Measurements from ENCODE around the gene SCARB1. TPM values are rescaled to one million over a fixed set of nuclear protein-coding genes. Genes with fewer than 3 reads are reported as not detected.

SCARB1 gene
- total RNA-seq, 1 donor from 2014 or later, result 20.8 TPM

DNA sequence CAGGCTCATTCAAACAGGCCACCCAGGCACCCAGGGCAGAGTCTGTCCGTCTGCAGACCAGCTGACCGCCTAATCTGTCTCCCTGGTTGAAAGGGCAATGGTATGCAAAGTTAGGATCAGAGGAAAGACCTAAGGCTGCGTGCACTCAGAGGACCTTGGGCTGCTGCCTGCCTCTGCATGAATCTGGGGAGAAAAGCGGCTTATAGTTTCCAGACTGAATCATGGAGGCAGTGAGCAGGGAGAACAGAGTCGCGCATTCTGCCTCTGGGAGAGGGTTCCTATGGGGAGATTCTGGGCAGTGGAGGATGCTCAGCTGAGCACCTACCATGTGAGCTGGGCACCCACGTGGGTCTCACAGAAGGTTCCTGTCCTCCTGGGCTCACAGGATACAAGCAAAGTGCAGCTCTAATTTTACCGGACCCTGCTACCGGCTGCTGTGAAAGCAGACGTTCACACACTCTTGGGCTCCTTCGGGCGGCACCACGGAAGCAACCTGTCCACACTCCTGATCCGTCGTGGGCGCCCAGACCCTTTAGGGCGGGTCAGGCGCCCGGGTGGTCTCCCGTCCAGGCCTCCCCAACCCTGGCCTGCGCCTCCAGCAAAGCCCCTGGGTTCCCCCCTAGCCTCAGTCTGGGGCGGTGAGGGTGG is 772 bp downstream of the SCARB1 start:
- DNase-seq (ENCODE audit: low spot score), result no peak

DNA sequence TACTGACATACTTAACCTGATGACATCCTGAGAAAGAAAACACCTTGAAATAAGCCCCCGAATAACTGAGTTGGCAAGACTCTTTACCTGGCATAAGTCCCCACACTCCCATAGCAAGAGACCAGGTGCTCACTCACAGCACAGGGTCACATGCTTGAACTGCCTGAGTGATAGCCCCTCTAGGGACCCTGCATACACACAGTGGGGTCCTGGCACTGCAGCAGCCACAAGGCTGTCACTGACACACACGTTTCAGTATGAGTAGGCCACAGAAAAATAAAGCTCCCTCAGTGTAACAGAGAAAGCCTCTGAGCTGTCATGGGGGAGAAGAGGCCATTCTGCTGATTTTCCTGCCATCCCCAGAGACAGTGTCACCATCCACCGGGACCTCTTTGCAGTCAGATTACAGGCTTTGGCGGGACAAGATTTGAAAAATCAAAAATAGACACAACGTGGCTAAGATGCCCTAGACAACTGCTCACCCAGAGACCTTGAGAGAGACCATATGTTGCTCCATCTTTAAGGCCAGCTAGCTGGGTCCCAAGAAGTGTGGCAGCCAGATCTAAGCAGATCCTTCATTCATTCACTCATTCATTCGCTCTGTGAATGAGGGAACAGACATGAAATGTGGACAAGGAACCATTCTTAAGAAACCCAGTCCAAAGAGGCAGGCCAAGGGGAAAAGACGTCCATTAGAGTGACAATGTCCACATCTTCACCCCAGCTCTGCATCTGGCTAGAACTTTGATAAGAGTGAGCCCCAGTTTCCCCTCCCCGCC is 1.6 kb downstream of the SCARB1 start:
- DNase-seq (ENCODE audit: low spot score), result no peak

DNA sequence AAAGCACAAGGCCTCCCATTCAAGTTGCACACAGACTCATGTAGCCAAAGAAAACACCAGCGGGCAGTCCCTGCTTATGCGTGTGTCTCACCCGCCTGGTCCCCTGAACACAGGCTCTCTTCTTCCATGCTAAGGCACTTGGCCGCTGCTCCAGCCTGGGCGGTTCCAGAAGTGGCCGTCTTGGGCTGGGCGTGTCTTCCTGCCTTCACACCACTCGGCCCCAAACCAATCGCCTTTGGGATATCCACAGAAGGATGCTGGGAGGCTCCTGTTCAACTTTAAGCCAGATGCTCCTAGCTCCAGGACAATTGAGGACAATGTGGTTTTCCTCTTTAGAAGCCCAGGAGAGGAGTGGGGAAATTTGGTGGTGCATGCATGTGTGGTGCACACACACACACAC is 2.2 kb downstream of the SCARB1 start:
- peak; percentile 75 for DNase-seq (ENCODE audit: low spot score)

DNA sequence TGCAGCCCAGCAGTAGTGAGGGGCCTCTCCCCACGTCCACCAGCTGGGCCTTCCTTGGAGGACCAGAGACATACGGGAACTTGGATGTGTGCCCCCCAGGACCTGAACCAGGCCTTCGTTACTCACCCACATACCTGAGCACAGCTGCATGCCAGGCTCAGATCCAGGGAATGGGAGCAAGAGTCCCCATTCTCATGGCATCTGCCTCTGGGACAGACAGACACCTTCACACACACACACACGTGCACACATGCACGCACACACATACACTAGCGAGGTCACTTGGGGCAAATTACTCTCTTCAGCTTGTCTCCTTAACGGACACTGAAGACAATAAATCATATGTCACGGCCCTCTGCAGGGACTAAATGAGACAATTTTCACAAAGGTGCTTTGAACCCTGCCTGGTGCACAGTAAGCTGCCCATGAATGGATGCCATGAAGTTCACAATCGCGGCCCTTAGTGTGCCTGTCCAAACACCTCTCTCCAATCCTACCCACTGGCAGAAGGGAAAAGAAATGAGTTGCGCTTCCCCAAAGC is 5.7 kb downstream of the SCARB1 start:
- DNase-seq (ENCODE audit: low spot score), result no peak

DNA sequence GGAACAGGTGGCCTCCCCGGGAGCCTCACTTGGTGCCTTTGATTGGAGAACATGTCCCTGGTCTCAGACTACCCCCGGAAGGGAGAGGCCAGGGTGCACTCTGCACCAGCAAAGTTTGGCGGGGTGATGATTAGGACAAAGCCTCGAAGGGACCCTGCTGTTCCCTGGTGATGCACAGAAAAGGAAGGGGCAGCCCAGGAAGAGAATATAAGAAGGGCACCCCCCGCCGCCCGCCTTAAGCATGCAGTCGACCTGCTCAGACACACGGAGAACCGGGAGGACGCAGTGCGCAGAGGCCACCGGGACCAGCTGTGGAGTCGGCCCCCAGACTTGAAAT is 6.9 kb downstream of the SCARB1 start:
- no peak for DNase-seq (ENCODE audit: low spot score)

DNA sequence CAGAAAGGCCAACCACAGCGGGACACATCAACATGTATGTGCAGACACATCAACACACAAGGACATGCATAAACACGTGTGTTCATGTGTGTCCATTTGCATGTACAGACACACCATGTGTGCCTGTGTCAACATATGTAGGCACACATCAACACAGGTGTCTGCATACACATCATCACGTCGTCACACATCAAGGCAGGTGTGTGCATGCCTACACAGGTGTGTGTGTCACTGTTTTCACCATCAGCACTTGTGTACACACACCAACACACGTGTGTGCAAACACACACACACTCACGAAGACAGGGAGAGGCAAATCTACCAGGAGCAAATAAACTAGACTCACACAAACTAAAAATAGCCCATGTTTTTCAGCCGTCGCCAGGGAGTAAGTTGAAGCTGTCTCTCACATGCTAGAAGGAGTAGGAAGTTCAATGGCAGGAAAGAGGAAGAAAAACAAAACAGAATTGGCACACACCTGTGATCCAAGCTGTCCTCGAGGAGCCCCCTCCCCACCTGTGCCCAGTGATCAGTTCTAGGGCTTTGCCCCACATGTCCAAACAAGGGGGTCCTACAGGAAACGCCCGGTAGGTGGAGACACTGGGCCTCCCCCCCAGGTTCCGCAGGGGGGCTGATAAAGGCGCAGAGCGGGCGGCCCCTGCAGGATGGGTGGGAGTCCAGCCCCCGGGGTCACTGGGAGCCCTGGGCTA is 7.4 kb downstream of the SCARB1 start:
- DNase-seq (ENCODE audit: low spot score), result no peak

DNA sequence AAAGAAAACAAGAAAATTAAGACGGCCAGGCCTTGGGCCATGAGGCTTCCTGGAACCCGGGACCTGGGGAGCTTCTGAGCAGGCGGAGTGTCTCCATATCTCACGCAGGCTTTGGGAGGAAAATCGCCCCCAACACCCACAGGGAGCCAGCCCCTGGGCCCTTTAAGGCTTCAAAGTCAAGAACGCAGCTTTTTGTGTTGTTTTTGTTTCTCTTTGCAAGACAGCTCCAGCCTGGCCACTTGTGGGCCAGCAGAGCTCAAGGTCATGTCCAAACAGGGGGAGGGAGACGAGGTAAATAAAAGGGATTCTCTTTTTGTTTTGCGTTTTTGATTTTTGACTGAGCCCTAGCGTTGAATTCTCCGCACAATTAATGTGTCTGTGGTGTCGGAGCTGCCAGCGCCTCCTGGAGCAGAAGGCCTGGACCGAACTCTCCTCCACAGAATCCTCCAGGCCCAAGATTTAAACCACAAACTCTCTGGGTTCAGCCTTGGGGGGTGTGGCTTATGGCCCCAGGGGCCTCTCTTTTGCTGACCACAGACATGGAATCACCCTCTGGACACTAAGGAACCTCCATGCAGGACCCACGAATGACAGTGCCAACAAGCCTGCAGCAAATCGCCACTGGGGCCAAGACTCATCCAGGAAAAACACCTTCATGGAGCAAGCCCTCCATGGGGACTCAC is 8.2 kb downstream of the SCARB1 start:
- no peak for DNase-seq (ENCODE audit: low spot score)

DNA sequence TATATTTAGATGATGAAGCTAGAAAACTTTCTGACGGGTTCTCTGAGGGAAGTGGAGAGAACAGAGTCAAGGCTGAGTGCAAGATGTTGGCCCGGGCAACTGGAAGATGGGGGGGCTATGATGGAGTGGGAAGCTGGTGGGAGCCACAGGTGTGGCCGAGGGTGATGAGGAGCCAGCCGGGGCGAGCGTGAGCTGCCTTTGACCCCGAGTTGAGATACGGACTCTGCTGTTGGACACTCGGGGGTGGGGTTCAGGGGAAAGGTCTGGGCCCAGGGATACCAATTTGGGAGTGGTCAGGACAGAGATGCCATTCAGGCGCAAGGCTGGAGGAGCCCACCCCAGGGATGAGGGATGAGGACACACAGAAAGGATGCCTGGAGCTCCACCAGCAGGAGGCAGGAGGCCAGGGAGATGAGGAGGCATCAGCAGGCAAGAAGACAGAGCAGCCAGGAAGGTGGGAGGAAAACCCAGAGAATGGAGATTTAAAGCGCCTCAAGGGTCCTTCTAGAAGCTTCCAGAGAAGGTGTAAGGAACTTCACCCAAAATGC is 9.0 kb downstream of the SCARB1 start:
- no peak for DNase-seq (ENCODE audit: low spot score)

DNA sequence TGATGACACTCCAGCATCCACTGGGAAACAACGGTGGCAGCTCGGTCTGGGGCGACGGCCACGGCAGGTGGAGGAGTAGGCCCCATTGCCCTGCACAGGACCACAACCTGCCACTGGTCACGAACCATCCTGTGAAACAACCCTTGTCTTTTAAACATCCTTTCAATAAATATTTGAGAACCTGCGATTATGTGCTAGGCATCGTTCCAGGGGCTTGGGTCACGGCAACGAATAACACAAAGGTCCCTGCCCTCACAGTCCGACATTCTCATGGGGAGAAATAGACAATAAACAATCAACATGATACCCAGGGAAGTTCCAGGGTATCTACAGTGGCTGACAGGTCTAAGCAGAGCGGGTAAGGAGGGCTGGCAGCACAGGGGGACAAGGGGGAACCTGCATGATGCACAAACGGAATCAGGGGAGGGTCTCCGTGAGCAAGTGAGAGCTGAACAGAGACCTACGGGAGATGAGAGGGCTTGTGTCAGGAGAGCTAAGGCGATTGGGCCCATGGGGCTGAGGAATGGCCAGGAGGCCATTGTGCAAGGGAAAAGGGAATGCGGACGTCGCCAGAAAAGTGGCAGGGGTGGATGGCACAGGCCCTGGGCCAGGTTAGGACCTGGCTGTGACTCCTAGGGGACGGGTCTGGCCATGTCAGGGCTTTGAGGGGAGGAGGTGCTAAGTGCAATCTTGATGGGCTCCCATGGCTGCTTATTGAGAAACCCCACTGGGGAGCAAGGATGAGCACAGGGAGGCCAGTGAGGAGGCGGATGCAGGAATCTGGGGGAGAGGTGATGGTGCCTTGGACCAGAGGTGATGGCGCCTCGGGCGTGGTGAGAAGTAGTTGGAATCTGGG is 9.7 kb downstream of the SCARB1 start:
- DNase-seq (ENCODE audit: low spot score), result no peak

DNA sequence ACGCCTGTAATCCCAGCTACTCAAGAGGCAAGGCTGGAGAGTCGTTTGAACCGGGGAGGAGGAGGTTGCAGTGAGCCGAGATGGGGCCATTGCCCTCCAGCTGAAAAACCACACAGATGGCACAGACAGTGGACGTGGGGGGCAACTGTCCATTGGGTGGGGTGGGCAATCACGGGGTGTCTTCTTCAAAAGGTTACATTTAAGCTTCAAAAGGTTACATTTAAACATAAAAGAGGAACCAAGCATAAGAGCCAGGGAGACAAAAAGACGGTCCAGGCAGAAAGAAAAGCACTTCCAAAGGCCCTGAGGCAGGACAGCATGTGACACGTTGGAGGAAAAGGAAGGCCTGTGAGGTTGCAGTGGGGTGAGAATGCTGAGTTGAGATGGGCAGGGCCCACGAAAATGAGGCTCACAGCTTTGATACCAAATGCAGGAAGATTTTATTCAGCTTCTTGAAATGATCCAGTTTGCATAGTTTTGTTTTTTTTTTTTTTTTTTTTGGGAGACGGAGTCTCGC is 10.7 kb downstream of the SCARB1 start:
- no peak for DNase-seq (ENCODE audit: low spot score)

DNA sequence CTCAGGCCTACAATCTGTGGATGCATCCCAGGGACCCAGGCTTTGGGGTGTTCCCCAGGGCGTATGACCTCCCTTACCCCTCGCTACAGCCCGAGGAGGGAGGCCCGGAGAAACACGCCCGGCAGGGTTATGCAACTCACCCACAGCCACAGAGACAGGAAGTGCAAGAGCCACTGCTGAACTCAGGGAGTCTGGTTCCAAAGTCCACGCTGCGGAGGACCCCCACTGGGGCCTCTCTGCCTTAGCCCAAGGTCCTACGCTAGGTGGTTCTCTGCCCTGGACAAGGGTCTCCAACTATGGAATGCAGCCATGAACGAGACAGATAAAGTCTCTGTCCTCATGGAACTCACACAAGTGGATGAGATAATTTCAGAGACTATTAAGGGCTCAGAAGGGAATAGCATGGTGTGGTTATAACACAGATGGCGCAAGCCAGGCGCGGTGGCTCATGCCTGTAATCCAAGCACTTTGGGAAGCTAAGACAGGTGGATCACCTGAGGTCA is 11.3 kb downstream of the SCARB1 start:
- peak; percentile 72 for DNase-seq (ENCODE audit: low spot score)

DNA sequence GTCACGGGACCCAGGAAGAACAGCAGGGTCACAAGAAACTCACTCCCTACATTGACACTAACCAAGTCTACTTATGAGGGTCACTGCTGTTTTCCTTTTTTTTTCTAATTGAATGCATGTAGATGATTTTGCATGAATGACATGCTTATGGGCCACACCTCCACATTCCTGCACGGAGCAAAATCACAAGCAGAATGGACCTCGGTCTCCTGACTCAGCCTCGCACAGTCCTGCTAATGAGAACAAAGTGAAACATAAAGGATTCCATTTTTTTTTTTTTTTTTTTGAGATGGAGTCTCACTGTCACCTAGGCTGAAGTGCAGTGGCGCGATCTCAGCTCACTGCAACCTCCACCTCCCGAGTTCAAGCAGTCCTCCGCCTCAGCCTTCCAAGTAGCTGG is 12.3 kb downstream of the SCARB1 start:
- no peak for DNase-seq (ENCODE audit: low spot score)

DNA sequence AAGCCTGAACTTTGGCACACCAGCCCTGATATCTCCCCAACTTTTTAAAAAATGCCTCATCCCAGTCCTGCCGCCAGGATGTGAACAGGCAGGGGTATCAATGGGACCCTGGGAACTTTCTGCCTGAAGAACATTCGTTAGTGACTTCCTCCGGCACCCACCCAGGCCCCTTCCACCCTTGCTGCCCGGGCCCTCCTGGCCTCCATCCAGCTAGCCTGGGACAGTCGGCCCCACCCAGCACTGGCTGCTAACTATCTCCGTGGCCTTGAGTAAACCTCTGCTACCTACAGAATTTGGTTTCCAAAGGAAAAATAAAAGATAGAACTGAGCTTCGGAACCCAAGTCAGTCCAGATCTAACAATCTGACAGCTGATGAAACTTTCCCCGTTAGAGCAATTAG is 14.3 kb downstream of the SCARB1 start:
- DNase-seq (ENCODE audit: low spot score), result no peak

DNA sequence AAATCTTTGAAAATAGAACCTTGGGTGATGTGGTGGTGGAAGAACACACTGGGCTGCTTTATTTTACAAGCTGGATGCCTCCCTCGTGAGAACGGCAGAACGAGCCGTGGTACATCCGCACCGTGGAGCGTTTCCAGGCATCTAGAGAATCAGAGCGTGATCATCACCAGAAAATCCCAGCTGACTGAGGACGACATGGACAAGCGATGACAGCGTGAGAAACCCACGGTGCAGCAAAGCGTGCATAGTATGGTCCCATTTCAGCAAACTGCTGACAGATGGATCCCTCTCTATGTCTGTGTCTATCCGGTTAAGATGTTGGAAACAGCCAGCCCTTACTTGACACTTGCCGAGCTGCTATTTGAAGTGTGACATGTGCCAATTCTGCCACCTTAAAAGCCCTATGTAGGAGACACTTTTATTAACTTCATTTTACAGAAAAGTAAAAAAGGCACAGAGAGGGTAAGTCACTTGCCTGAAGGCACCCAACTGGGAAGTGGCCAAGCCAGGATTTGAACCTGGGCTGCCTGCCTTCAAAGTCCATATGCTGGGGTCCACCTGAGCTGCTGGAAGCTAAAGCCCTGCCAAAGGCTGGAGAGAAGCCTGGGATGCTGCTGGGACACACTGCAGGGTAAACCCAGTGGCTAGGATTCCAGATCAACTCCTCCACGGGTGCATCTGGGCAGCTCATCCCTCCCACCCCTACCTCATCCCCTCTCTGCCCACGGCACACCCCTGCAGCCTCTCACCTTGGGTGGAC is 14.9 kb downstream of the SCARB1 start:
- no peak for DNase-seq (ENCODE audit: low spot score)

DNA sequence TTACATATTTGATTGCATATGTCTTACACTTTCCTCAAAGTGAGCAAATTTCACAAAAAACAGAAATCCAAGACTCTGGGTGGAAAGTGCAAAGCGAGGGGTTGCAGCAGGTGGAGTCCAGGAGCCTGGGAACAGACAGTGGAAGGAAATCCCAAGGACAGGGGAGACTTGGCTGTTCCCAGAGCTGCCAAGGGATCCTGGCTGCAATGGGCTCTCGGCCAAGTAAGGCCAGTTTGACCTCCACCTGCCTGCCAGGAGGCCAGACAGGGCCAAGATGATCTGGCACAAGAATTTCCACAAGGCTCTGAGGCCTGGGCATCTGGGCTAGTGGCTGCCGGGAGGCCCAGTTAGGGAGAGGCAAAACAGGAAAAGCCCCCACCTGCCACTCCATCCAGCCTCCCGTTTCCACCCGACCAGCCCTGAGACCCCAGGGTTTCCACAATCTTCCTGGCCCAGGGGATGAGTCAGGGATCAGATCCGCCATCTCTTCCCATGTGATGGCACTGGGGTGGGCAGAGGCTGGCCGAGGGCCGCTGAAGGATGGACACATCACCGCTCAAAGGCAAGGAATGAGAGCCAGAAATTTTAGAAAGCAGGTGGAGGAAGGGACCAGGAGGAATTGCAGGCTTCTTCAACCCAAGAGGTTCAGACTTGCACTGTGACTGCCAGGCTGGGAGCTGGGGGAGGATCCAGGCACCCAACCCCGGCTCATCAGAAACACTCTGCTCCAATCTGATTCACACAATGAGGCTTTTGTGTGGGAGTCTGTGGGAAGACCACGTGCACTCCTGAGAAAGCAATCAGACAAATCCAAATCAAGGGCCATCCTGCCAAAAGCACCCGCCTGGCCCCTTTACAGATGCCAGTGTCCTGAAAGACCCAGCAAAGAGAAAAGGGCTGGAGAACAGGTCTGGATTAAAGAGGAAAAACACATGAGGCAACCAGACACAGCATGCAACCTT is 16.3 kb downstream of the SCARB1 start:
- DNase-seq (ENCODE audit: low spot score), result no peak

DNA sequence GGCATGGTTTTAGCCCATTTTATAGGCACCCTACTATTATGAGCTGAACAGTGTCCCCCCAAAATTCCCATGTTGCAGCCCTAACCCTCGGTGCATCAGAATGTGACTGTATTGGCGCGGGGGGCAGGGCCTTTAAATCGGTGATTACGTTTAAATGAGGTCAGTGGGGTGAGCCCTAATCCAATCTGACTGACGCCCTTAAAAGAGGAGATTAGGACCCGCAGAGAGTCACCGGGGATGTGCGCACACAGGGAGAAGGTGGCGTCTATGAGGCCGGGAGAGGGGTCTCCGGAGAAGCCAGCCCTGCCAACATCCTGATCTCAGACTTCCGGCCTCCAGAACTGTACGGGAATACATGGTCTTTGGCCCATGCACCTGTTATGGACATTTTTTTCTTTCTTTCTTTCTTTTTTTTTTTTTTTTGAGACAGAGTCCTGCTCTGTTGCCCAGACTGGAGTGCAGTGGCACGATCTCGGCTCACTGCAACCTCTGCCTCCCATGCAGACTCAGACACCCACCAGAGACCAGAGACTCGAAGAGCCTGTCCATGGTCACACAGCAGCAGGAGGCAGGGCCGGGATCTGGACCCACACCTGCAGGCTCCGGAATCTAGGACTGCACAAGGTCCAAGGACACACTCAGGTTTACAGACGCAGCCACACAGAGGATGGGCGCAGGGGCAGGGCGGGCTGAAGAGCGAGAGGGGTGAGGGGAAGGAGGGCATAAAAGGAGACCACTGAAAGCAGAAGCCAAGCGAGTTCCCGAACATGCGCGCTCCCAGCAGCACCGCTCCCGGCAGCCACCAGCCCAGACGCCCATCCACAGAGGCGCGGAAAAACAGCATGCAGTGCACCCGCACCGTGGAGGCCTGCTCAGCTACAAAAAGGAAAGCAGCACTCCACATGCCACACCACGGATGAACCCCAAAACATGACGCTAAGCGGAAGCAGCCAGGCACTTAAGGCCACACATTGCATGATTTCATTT is 19.0 kb downstream of the SCARB1 start:
- no peak for DNase-seq (ENCODE audit: low spot score)

DNA sequence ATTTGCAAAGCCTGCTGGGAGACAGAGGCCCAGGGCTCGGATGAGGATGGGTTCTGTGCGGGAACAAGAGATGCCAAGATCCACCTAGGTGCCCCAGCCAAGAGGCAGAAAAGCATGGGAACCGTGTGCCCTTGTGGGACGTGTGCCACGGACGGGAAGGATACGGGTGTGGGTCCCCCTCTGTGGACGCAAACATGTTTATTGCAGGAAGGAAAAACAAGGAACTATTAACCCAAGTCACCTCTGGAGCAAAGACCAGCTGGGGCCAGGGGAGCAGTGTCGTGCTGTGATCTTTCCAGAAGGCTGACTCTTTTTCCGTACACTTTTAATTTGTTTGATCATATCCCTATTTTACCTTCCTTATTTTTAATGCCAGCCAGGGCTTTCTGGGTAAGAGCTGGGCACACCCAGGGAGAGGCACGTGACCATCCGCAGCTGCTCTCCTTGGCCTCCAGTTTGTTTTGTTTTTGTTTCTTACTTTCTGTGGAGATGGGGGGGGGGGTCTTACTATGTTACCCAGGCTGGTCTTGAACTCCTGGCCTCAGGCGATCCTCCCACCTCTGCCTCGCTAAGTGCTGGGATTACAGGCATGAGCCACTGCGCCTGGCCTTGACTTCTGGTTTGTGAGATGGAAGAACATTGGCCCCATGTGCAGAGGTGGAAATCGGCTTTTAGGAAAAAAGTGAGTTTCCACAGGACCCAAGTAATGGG is 20.7 kb downstream of the SCARB1 start:
- no peak for DNase-seq (ENCODE audit: low spot score)
